OCI-LY1 (cell line): ENCODE data around the gene TREML1.

Experiments
- H2AFZ ChIP-seq: fragments of 200-600 bp; sonication (generic), shearing (Covaris generic); 2 replicates; pipeline ENCODE4 v1.6.0; 2014; ENCODE audit warnings: antibody characterized with exemption, mild to moderate bottlenecking, low read length
- H3F3A ChIP-seq: fragments of 200-600 bp; sonication (generic), shearing (Covaris generic); 2 replicates; pipeline ENCODE4 v1.6.0; 2014; ENCODE audit warnings: mild to moderate bottlenecking, antibody characterized with exemption, low read length, moderate library complexity; ENCODE audit not compliant: insufficient read depth
- H3K27ac ChIP-seq: fragments of 200-600 bp; sonication (generic); 2 replicates; pipeline ENCODE4 v1.5.1; 2014; ENCODE audit warnings: low read length, mixed run types, mild to moderate bottlenecking, low read depth; ENCODE audit not compliant: poor library complexity, severe bottlenecking
- H3K27me3 ChIP-seq: fragments of 200-600 bp; sonication (generic); 2 replicates; pipeline ENCODE4 v1.6.0; 2014; ENCODE audit warnings: antibody characterized with exemption, mild to moderate bottlenecking, low read length, moderate library complexity; ENCODE audit not compliant: insufficient read depth
- H3K36me3 ChIP-seq: fragments of 200-600 bp; sonication (generic); 2 replicates; pipeline ENCODE4 v1.6.1; 2014; ENCODE audit warnings: mild to moderate bottlenecking, antibody characterized with exemption, low read length, moderate library complexity, mixed read lengths; ENCODE audit not compliant: insufficient read depth
- H3K4me1 ChIP-seq: fragments of 200-600 bp; sonication (generic); 2 replicates; pipeline ENCODE4 v1.5.1; 2014; ENCODE audit warnings: mild to moderate bottlenecking, low read length, moderate library complexity; ENCODE audit not compliant: insufficient read depth, severe bottlenecking
- H3K4me2 ChIP-seq: fragments of 200-600 bp; sonication (generic), shearing (Covaris generic); 2 replicates; pipeline ENCODE4 v1.6.1; 2014; ENCODE audit warnings: low read length
- H3K4me3 ChIP-seq: fragments of 200-600 bp; sonication (generic); 2 replicates; pipeline ENCODE4 v1.5.1; 2014; ENCODE audit warnings: low read length, low read depth, mild to moderate bottlenecking, mixed read lengths; ENCODE audit not compliant: poor library complexity, severe bottlenecking
- H3K79me2 ChIP-seq: fragments of 200-600 bp; shearing (Covaris generic); 2 replicates; pipeline ENCODE4 v1.6.1; 2016; ENCODE audit warnings: mixed run types, low read length, mixed read lengths; ENCODE audit not compliant: insufficient read depth
- H3K9ac ChIP-seq: fragments of 200-600 bp; sonication (generic), shearing (Covaris generic); 2 replicates; pipeline ENCODE4 v1.6.1; 2014; ENCODE audit warnings: mild to moderate bottlenecking, low read length, mixed read lengths
- H3K9me2 ChIP-seq: fragments of 200-600 bp; sonication (generic), shearing (Covaris generic); 2 replicates; pipeline ENCODE4 v1.6.1; 2014; ENCODE audit warnings: low read depth, mild to moderate bottlenecking, low read length, mixed read lengths
- H3K9me3 ChIP-seq: fragments of 200-600 bp; shearing (Covaris generic); 2 replicates; pipeline ENCODE4 v1.6.1; 2014; ENCODE audit warnings: low read length, mixed read lengths
- H4K20me1 ChIP-seq: fragments of 200-600 bp; sonication (generic), shearing (Covaris generic); 2 replicates; pipeline ENCODE4 v1.6.0; 2016; ENCODE audit warnings: mild to moderate bottlenecking, low read length; ENCODE audit not compliant: insufficient read depth
- CTCF ChIP-seq: fragments of 200-600 bp; sonication (generic), shearing (Covaris generic); IDR thresholded peaks from 2 replicates; pipeline ENCODE4 v1.5.1; 2017; ENCODE audit warnings: mild to moderate bottlenecking, antibody characterized with exemption, low read length, moderate library complexity, mixed read lengths
- EZH2 ChIP-seq: fragments of 200-600 bp; sonication (generic), shearing (Covaris generic); IDR thresholded peaks from 2 replicates; pipeline ENCODE4 v1.8.0; 2017; ENCODE audit warnings: borderline replicate concordance, mixed run types, mild to moderate bottlenecking, antibody characterized with exemption, low read length, moderate library complexity, mixed read lengths

The TREML1 gene

DNA sequence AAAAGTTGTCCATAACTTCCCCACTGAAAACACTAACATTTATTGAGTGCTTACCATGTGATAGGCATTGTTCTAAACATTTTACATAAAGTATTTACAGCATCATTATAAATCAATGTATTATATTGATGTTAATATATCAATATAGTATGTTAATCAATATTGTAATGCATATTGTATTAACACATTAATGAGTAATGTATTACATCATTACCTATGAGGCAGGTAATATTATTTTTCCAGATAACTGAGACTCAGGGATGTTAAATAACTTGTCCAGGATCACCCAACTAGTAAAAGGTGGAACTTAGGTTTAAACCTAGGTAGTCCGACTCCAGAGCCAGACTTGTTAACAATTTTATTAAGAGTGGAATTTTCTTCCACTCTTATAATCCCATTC is 20.9 kb upstream of the TREML1 start:
- Histone ChIP-seq H3K27me3 (0 out of 2 replicates have a peak, but pooled peaks cover 3% of the 10 kb centered on the region), H2AFZ (no peak overlapping the region), H3K36me3 (no peaks in the 10 kb centered on the region), H3K9ac (no peak overlapping the region), H3K9me2 (no peaks in the 10 kb centered on the region), H3K27ac (no peak overlapping the region), H3F3A (no peaks in the 10 kb centered on the region), H3K4me3 (no peak overlapping the region), H3K4me1 (no peaks in the 10 kb centered on the region), H3K9me3 (no peaks in the 10 kb centered on the region), H4K20me1 (no peaks in the 10 kb centered on the region), H3K79me2 (no peaks in the 10 kb centered on the region), H3K4me2 (no peak overlapping the region)
- TF ChIP-seq CTCF (no peak), EZH2 (no peak)

GRCh38 chr6:41174610-41175009 is 20.5 kb upstream of the TREML1 start:
- Histone ChIP-seq H3K27me3 (0 out of 2 replicates have a peak, but pooled peaks cover 3% of the 10 kb centered on the region), H3K9ac (no peak overlapping the region), H3K27ac (no peak overlapping the region), H4K20me1 (no peaks in the 10 kb centered on the region), H3K9me2 (no peaks in the 10 kb centered on the region), H2AFZ (no peak overlapping the region), H3K4me1 (no peaks in the 10 kb centered on the region), H3K9me3 (no peaks in the 10 kb centered on the region), H3K4me2 (no peak overlapping the region), H3K4me3 (no peak overlapping the region), H3K36me3 (no peaks in the 10 kb centered on the region), H3K79me2 (no peaks in the 10 kb centered on the region), H3F3A (no peaks in the 10 kb centered on the region)
- TF ChIP-seq CTCF (no peak), EZH2 (no peak)

DNA sequence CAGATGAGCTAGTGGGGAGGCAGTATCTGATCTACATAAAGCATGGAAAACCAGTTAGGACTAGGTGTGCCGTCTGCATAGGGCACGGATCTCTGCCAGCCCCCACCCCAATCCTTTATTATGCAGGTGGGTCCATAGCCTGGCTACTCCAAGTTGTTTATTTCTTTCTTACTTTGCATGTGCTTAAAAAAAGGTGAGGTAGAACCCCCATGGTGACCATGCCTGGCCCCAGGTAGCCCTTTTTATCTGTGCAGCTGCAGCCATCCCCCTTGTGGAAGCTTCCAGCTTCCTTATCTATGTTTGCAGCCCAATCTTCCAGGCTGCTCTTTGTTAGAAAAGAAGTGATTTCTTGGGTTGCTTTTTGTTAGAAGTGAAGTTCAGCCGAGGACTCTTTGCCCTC is 17.8 kb upstream of the TREML1 start:
- H3K9ac ChIP-seq = no peak overlapping the region
- H3K4me3 ChIP-seq = no peak overlapping the region
- no peaks in the 10 kb centered on the region for H3F3A ChIP-seq
- no peaks in the 10 kb centered on the region for H3K9me3 ChIP-seq
- H3K79me2 ChIP-seq = no peaks in the 10 kb centered on the region
- no peak overlapping the region for H2AFZ ChIP-seq
- no peak for TF ChIP-seq EZH2
- TF ChIP-seq CTCF = no peak
- H3K4me2 ChIP-seq = no peak overlapping the region
- H3K9me2 ChIP-seq = no peaks in the 10 kb centered on the region
- H3K36me3 ChIP-seq = no peaks in the 10 kb centered on the region
- no peak overlapping the region for H3K27ac ChIP-seq
- H3K27me3 ChIP-seq = 0 out of 2 replicates have a peak, but pooled peaks cover 3% of the 10 kb centered on the region
- no peaks in the 10 kb centered on the region for H3K4me1 ChIP-seq
- no peaks in the 10 kb centered on the region for H4K20me1 ChIP-seq
